Body of pancreas (tissue), 4 donors: ENCODE data around the gene CLECL1.
"Not testable (repeated sequence)": the region's sequence is repeated elsewhere in the genome, so short reads cannot be mapped to it uniquely, and the experiment has no call there.

ENCODE experiments used
- CTCF ChIP-seq, 7 experiments: fragments of 450-650 bp in 4 of 7; fragments of 200-600 bp in 3 of 7; sonication (generic) in 3 of 7; IDR thresholded peaks; one replicate each; pipeline ENCODE4 v1.5.1; 2016 to 2019; ENCODE audit warnings: antibody characterized with exemption in 7 of 7
- POLR2A ChIP-seq, 3 donors: fragments of 450-650 bp; IDR thresholded peaks; one replicate each; pipeline ENCODE4 v1.6.1; 2016; ENCODE audit warnings: antibody characterized with exemption in 3 of 3, mild to moderate bottlenecking in 2 of 3

- TF ChIP-seq POLR2A, CTCF (IDR thresholded peaks at IDR 0.05): not testable (repeated sequence)
These were observed 50.4 kb downstream of the CLECL1 start for GRCh38 chr12:9682508-9682907.
